Measurements from ENCODE around the gene GABARAPL1.

- no peak for TF ChIP-seq CTCF (IDR thresholded peaks at IDR 0.05)
- TF ChIP-seq POLR2A (IDR thresholded peaks at IDR 0.05), result no peak
These were observed 39.0 kb downstream of the GABARAPL1 start for GRCh38 chr12:10251669-10252068.

All from heart left ventricle (tissue), 13 donors.